GM10266 (cell line): ENCODE data around the gene ARHGEF28.

Source experiments
- DNase-seq: peaks from one replicate; pipeline ENCODE4 v3.0.0; 2012; ENCODE audit errors: extremely low spot score
- TF ChIP-seq, protein P1 (sequence below): IDR thresholded peaks from 2 replicates; pipeline ENCODE4 v1.5.1; 2012; ENCODE audit warnings: mild to moderate bottlenecking, low read depth; ENCODE audit not compliant: control insufficient read depth, insufficient read depth; ENCODE audit errors: missing control alignments

Gene ARHGEF28

DNA sequence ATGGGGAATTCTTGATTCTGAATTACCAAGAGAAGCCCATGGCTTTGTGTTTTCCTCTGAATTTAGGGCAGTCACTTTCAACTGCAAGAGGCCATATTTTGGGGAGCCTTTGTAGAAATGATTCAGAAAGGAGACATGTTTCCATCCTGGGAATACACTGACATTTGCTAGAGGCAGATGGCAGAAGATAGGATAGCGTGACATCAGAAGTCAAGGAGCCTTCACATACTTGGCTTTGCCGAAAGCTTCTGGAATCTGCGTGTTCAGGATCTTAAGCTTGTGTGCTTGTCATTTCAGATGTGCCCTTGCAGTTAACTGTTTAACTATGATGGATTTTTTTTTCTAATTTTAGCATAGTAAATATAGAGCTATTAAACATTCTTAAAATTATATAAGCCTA lies 296.2 kb downstream of the ARHGEF28 start:
- no peak for DNase-seq
- TF ChIP-seq, protein P1, sequence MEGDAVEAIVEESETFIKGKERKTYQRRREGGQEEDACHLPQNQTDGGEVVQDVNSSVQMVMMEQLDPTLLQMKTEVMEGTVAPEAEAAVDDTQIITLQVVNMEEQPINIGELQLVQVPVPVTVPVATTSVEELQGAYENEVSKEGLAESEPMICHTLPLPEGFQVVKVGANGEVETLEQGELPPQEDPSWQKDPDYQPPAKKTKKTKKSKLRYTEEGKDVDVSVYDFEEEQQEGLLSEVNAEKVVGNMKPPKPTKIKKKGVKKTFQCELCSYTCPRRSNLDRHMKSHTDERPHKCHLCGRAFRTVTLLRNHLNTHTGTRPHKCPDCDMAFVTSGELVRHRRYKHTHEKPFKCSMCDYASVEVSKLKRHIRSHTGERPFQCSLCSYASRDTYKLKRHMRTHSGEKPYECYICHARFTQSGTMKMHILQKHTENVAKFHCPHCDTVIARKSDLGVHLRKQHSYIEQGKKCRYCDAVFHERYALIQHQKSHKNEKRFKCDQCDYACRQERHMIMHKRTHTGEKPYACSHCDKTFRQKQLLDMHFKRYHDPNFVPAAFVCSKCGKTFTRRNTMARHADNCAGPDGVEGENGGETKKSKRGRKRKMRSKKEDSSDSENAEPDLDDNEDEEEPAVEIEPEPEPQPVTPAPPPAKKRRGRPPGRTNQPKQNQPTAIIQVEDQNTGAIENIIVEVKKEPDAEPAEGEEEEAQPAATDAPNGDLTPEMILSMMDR: no peak

DNA sequence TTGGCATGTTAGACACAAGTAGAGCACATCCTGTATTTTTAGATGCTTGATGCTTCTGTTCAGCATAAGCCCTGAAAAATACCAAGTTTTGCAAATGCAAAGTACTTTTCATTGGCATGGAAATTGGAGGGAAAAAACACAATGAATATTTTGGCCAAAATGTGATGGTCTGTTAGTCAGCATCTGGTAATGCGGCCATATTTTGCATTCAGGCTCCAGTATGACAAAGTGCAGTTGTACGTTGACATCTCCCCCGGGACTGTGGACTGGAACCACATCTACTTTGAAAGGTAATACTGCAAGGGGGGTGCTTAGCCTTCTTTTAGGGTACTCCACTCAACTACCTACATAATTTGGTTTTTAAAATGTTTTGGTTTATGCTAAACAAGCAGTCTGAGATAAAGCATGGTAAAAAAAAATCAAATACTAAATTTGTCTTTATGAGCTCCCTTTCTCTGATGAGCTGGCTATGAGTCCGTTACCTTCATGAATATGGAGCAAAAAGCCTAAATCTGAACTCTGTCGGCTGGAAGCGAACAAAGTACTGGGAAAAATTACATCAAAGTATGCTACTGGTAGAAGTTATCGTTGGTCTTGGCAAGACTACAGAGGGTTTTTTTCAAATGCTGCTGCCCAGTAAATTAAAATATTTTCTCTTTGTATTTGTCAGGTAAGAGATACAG lies 297.0 kb downstream of the ARHGEF28 start:
- TF ChIP-seq, protein P1: no peak

DNA sequence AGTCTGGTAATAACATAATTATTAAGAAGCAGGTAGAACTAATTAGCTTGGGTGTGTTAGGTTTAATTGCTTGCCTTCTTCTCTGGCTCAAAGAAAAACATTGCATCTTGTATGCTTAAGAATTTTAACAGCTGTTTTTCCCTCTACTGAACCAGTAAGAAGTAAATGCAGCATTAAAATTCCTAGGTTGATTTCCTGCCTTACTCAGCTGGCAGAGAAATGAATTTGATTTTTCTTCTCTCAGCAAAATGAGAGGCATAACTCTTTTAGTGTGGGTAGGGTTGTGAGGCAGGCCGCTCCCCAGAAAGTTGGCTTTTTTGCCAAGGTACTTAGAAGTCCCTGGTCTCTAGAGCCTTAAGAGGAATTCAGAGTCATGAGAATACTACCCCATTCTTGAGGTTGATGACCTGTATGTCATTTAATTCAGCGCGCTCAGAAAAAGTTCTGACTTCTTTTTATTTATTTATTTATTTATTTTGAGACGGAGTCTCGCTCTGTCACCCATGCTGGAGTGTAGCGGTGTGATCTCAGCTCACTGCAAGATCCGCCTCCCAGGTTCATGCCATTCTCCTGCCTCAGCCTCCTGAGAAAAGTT lies 302.6 kb downstream of the ARHGEF28 start:
- no peak for DNase-seq
- TF ChIP-seq, protein P1: no peak

More for the DNA sequence above, 297.0 kb downstream of the ARHGEF28 start:
- DNase-seq: no peak

DNA sequence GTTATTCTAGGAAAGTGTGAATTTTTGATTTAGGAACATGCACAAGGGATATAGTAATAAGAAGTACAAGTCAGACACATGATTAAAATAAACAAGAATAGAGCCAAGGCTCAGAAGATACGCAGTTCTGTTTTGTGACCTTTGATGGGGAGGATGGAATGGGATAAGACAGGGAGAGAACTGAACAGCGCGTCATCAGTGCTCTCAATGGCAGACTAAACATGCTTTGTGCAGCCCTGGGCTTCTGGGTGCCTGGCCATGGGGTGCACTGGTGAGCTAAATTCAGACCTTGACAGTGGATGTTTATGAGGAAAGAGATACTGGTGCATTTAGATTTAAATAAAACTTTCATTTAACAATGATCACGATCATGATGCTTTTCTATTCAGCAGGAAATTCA lies 309.7 kb downstream of the ARHGEF28 start:
- TF ChIP-seq, protein P1: no peak
- no peak for DNase-seq

DNA sequence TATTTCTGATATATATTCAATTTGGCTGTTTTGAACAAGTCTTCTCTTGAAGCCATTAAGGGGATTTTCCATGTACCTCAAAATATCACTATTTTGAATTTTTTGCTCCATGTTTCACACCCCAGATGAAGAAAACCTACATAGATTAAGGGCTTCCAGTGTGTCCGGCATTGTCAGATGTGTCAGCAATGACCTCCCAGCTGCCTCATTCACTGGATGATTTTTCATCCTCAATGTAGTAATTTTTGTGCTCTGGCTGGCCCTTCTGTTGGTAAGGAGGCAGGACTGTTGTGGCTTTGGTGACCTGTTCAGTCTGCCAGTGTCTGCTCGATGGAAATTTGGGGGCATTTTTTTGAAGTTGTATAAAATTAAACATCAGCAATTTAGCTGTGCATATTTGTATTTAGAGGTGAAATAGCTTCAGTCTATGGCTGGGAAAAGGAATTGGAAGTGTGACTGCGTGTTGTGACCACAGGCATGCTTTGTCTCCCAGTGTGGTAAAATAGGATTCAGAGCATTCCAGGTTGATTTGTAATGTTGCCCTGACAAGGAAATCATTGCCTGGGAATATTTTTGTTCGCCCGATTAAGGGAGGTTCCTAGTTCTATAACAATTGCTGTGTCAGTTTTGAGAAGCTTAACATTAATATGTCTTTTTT lies 312.4 kb downstream of the ARHGEF28 start:
- DNase-seq: no peak
- TF ChIP-seq, protein P1: no peak

DNA sequence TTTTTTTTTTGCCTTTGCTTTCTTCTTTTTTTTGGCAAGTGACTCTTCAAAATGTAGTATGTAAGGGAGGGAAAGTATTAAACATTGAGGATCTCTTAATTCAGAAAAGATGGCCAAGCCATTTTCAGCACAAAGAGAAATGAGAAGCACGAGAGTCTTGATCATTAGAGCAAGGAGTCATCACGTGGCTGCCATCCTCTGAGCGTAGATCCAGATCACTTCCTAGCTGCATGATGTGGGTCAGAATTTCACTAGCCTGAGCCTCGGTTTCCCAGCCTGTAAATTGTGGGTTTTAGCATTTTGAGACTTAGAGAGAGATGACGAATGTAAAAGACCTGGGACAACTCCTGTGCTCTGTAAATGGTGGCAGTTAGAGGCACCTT lies 312.9 kb downstream of the ARHGEF28 start:
- TF ChIP-seq, protein P1: no peak
- no peak for DNase-seq

DNA sequence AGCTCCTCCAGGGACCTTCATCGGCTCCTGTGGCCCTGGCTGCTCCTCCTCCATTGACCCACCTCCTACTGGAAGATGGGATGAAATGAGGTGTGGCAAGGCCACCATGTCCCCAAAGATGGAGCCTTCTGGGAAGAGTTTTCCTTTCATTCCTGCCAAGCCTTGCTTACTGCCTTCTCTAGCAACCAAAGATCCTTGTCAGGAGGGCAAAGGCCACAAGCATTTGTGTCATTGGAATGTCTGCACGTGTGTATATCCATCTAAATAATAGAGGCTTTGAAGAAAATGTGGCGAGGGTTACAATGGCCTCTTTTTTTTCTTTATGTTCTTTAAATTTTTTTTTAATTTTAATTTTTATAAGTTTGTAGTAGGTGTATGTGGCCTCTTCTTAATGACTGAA lies 313.6 kb downstream of the ARHGEF28 start:
- no peak for DNase-seq
- TF ChIP-seq, protein P1: no peak
